Lower lobe of right lung (tissue), 2 donors: ENCODE results near the gene MMP11. TPM values are rescaled to one million over a fixed set of nuclear protein-coding genes. Genes with fewer than 3 reads are reported as not detected.

Experiments
- ATAC-seq, 2 donors: fragments of 200-7000 bp; cut with Tn5 transposase; one replicate each; pipeline ENCODE4 v1.9.1; 2020 to 2022; ENCODE audit warnings: mild to moderate bottlenecking in 2 of 2, moderate library complexity in 2 of 2
- DNase-seq: peaks from one replicate; pipeline ENCODE4 v3.0.0-alpha.2; 2020
- H3K27ac ChIP-seq: fragments of 200-600 bp; one replicate; pipeline ENCODE4 v1.8.0; 2022
- H3K27me3 ChIP-seq: fragments of 200-600 bp; one replicate; pipeline ENCODE4 v1.8.0; 2022; ENCODE audit warnings: low read depth
- H3K36me3 ChIP-seq: fragments of 200-600 bp; one replicate; pipeline ENCODE4 v1.8.0; 2022; ENCODE audit warnings: mild to moderate bottlenecking
- H3K4me1 ChIP-seq: fragments of 200-600 bp; one replicate; pipeline ENCODE4 v1.8.0; 2022
- H3K4me3 ChIP-seq: fragments of 200-600 bp; one replicate; pipeline ENCODE4 v1.8.0; 2022; ENCODE audit warnings: mild to moderate bottlenecking
- H3K9me3 ChIP-seq: fragments of 200-600 bp; one replicate; pipeline ENCODE4 v1.8.0; 2022
- CTCF ChIP-seq: fragments of 200-600 bp; IDR thresholded peaks from one replicate; pipeline ENCODE4 v1.8.0; 2022; ENCODE audit warnings: antibody characterized with exemption, mild to moderate bottlenecking
- intact Hi-C: fragments of 100-400 bp; cut with DNase I; formaldehyde crosslinking; loops from one replicate; pipeline ENCODE4 v1.11.0; 2022
- total RNA-seq: library from RNA; stranded (reverse); fragmentation: NEBNext Ultra II Directional; extraction: Animal tissue kit (Norgen Biotek cat#: 25700); gene quantifications from one replicate; pipeline ENCODE4 v1.2.1, GENCODE V29; 2021
- donor health status: DM: no; HTN: yes; CAD: no; lungs with severe emphysema.

The MMP11 gene
- total RNA-seq, 1 donor from 2014 or later = 1.9 TPM

DNA sequence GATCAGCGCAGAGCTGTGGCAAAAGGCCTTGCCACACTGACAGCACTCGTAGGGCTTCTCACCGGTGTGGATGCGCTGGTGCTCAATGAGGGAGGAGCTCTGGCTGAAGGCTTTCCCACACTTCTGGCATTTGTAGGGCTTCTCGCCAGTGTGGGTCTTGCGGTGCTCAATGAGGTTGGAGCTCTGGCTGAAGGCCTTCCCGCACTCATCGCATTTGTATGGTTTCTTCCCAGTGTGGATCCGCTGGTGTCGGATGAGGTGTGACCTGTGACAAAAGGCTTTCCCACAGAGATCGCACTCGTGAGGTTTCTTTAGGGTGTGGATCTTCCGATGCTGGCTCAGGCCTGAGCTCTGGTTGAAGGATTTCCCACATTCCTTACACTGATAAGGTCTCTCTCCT lies 28.6 kb upstream of the MMP11 start:
- ATAC-seq = no peak
- no peak for TF ChIP-seq CTCF
- H3K36me3 ChIP-seq = peaks cover 32% of the 10 kb centered on the region
- DNase-seq = no peak
- H3K9me3 ChIP-seq = no peaks in the 10 kb centered on the region
- intact Hi-C loops = no loop called here
- H3K4me1 ChIP-seq = no peaks in the 10 kb centered on the region
- no peaks in the 10 kb centered on the region for H3K27me3 ChIP-seq
- no peak overlapping the region for H3K27ac ChIP-seq
- no peak overlapping the region for H3K4me3 ChIP-seq

DNA sequence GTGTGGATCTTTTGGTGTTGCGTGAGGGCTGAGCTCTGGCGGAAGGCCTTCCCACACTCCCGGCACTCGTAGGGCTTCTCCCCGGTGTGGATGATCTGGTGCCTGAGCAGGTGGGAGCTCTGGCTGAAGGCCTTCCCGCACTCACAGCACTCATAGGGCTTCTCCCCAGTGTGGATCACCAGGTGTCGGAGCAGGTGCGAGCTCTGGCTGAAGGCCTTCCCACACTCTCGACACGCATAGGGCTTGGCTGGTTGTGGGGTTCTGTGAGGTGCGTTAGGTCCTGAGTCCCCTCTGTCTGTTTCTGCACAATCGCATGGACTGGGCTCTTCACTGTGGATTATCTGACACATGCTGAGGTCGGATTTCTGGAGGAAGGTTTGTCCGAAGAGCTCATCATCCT lies 28.2 kb upstream of the MMP11 start:
- Histone ChIP-seq H3K9me3 (no peaks in the 10 kb centered on the region), H3K27me3 (no peaks in the 10 kb centered on the region), H3K36me3 (peaks cover 32% of the 10 kb centered on the region), H3K4me1 (no peaks in the 10 kb centered on the region), H3K27ac (no peak overlapping the region), H3K4me3 (no peak overlapping the region)
- intact Hi-C loops = no loop called here
- no peak for ATAC-seq
- TF ChIP-seq CTCF = no peak
- no peak for DNase-seq

DNA sequence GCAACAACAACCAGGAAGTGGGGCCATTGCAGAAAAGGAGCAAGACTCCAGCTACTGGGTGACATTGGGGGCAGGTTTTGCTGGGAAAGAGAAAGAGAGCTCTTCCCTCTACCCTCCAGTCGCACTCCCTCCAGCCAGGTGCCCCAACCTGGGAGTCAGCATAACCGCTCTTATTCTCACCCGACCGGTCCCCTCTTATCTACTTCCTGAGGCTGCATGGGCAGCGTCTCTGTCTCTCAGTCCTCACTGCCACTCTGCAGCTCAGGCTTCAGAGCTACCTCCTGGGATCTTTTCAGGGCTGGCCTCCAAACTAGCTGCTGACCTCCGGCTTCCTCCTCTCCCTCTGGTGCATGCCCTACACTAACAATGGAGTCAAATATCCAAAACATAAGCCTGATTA lies 26.9 kb upstream of the MMP11 start:
- Histone ChIP-seq H3K27me3 (no peaks in the 10 kb centered on the region), H3K4me3 (no peak overlapping the region), H3K27ac (no peak overlapping the region), H3K9me3 (no peaks in the 10 kb centered on the region), H3K36me3 (peaks cover 32% of the 10 kb centered on the region), H3K4me1 (peaks cover 8% of the 10 kb centered on the region)
- no peak for TF ChIP-seq CTCF
- intact Hi-C loops = no loop called here
- DNase-seq = no peak
- ATAC-seq = no peak

DNA sequence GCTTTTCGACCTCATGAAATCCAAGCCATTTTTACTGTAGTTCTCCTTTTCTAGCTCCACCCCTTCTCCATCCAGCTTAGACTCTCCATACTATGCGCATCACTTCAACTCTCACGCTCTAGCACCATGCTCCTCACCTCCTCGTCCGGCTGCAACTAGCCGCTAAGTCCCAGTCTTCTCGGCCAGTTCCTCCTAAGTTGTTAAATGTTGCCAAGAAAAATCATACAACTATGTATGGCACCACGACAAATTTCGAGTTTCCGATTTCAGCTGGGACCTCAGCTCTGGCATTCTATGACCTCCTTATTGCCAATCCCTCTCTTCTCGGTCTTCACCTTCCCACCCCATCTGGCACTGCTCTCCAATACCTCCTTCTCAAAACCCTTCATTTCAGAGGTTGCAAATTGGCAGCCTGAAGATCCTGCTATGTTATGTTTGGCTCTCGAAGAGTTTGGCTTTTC lies 22.8 kb upstream of the MMP11 start:
- no peak for TF ChIP-seq CTCF
- Histone ChIP-seq H3K27ac (no peak overlapping the region), H3K9me3 (no peaks in the 10 kb centered on the region), H3K4me3 (peak overlapping the region; percentile 70), H3K27me3 (no peaks in the 10 kb centered on the region), H3K36me3 (peaks cover 3% of the 10 kb centered on the region), H3K4me1 (peaks cover 14% of the 10 kb centered on the region)
- no peak for ATAC-seq
- intact Hi-C loops = no loop called here
- DNase-seq = no peak

DNA sequence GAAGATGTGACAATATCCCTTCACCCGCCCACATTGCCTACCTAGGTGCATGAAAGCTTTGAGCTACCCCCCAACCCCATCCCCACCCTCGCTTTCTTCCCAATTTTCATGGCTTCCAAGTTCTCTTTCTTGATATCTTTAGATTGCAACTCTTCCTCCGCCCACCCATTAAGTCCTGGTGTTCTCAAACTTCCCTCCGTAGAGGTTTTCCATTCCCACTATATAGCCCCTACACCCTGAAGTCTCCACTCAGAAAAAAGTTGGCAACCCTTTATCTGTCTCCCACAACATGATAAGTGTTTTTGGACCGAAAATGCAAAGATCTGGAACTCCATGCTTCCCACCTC lies 22.3 kb upstream of the MMP11 start:
- Histone ChIP-seq H3K36me3 (no peaks in the 10 kb centered on the region), H3K9me3 (no peaks in the 10 kb centered on the region), H3K4me1 (peaks cover 14% of the 10 kb centered on the region), H3K4me3 (peak overlapping the region; percentile 70), H3K27ac (peak overlapping the region; percentile 93), H3K27me3 (no peaks in the 10 kb centered on the region)
- DNase-seq (no peak), ATAC-seq (no peak)
- no peak for TF ChIP-seq CTCF
- intact Hi-C loops = no loop called here
